Measurements from ENCODE around the gene PROK1. TPM values are rescaled to one million over a fixed set of nuclear protein-coding genes. Genes with fewer than 3 reads are reported as not detected.
A peak's percentile ranks its signal among the peaks of the same experiment; 100 is the strongest.

PROK1 gene
- total RNA-seq, 1 donor from 2014 or later, result not detected

GRCh38 chr1:110457206-110457605, 6.3 kb downstream of the PROK1 start:
- Mint-ChIP-seq H3K36me3 (ENCODE audit: unreplicated experiment) (no peaks in the 10 kb centered on the region), H3K4me3 (ENCODE audit: unreplicated experiment) (no peak overlapping the region), H3K27me3 (ENCODE audit: unreplicated experiment) (peaks cover 2% of the 10 kb centered on the region), H3K27ac (ENCODE audit: unreplicated experiment) (no peak overlapping the region), H3K9me3 (ENCODE audit: unreplicated experiment) (peaks cover 6% of the 10 kb centered on the region), H3K4me1 (ENCODE audit: low read depth, unreplicated experiment) (no peaks in the 10 kb centered on the region)
- no peak for TF ChIP-seq CTCF (IDR thresholded peaks at IDR 0.05; ENCODE audit: partially characterized antibody, unreplicated experiment)
- no peak for DNase-seq

GRCh38 chr1:110460253-110461220, 9.6 kb downstream of the PROK1 start:
- peaks cover 9% of the 10 kb centered on the region for H3K27me3 Mint-ChIP-seq (ENCODE audit: unreplicated experiment)
- peak; percentile 89 for DNase-seq
- H3K27ac Mint-ChIP-seq (ENCODE audit: unreplicated experiment), result no peak overlapping the region
- H3K36me3 Mint-ChIP-seq (ENCODE audit: unreplicated experiment), result no peaks in the 10 kb centered on the region
- H3K4me1 Mint-ChIP-seq (ENCODE audit: low read depth, unreplicated experiment), result peaks cover 15% of the 10 kb centered on the region
- no peak overlapping the region for H3K4me3 Mint-ChIP-seq (ENCODE audit: unreplicated experiment)
- peak; percentile 86 for TF ChIP-seq CTCF (IDR thresholded peaks at IDR 0.05; ENCODE audit: partially characterized antibody, unreplicated experiment)
- H3K9me3 Mint-ChIP-seq (ENCODE audit: unreplicated experiment), result peaks cover 16% of the 10 kb centered on the region

- H3K9me3 Mint-ChIP-seq (ENCODE audit: unreplicated experiment), result peaks cover 16% of the 10 kb centered on the region
- H3K4me3 Mint-ChIP-seq (ENCODE audit: unreplicated experiment), result no peak overlapping the region
- TF ChIP-seq CTCF (IDR thresholded peaks at IDR 0.05; ENCODE audit: partially characterized antibody, unreplicated experiment), result no peak
- H3K27ac Mint-ChIP-seq (ENCODE audit: unreplicated experiment), result no peak overlapping the region
- peaks cover 29% of the 10 kb centered on the region for H3K4me1 Mint-ChIP-seq (ENCODE audit: low read depth, unreplicated experiment)
- no peaks in the 10 kb centered on the region for H3K36me3 Mint-ChIP-seq (ENCODE audit: unreplicated experiment)
- H3K27me3 Mint-ChIP-seq (ENCODE audit: unreplicated experiment), result peaks cover 10% of the 10 kb centered on the region
- no peak for DNase-seq
Measured at GRCh38 chr1:110462093-110462492, 11.1 kb downstream of the PROK1 start.

GRCh38 chr1:110462964-110463363, 12.0 kb downstream of the PROK1 start:
- no peak for TF ChIP-seq CTCF (IDR thresholded peaks at IDR 0.05; ENCODE audit: partially characterized antibody, unreplicated experiment)
- peaks cover 35% of the 10 kb centered on the region for H3K4me1 Mint-ChIP-seq (ENCODE audit: low read depth, unreplicated experiment)
- DNase-seq, result no peak
- peaks cover 21% of the 10 kb centered on the region for H3K9me3 Mint-ChIP-seq (ENCODE audit: unreplicated experiment)
- H3K27ac Mint-ChIP-seq (ENCODE audit: unreplicated experiment), result no peak overlapping the region
- no peaks in the 10 kb centered on the region for H3K36me3 Mint-ChIP-seq (ENCODE audit: unreplicated experiment)
- H3K4me3 Mint-ChIP-seq (ENCODE audit: unreplicated experiment), result no peak overlapping the region
- H3K27me3 Mint-ChIP-seq (ENCODE audit: unreplicated experiment), result peaks cover 10% of the 10 kb centered on the region

- TF ChIP-seq CTCF (IDR thresholded peaks at IDR 0.05; ENCODE audit: partially characterized antibody, unreplicated experiment), result no peak
- no peak overlapping the region for H3K27ac Mint-ChIP-seq (ENCODE audit: unreplicated experiment)
- H3K4me1 Mint-ChIP-seq (ENCODE audit: low read depth, unreplicated experiment), result peaks cover 35% of the 10 kb centered on the region
- H3K36me3 Mint-ChIP-seq (ENCODE audit: unreplicated experiment), result no peaks in the 10 kb centered on the region
- peaks cover 10% of the 10 kb centered on the region for H3K27me3 Mint-ChIP-seq (ENCODE audit: unreplicated experiment)
- no peak overlapping the region for H3K4me3 Mint-ChIP-seq (ENCODE audit: unreplicated experiment)
- peaks cover 21% of the 10 kb centered on the region for H3K9me3 Mint-ChIP-seq (ENCODE audit: unreplicated experiment)
- DNase-seq, result no peak
Measured at GRCh38 chr1:110463725-110464124, 12.8 kb downstream of the PROK1 start.

Data from glutamatergic neuron (in vitro differentiated cells).